Measurements from ENCODE around the gene PSMD12. TPM values are rescaled to one million over a fixed set of nuclear protein-coding genes. Genes with fewer than 3 reads are reported as not detected.
A peak's percentile ranks its signal among the peaks of the same experiment; 100 is the strongest.

The PSMD12 gene
- total RNA-seq, 1 donor = 32.4 TPM

DNA sequence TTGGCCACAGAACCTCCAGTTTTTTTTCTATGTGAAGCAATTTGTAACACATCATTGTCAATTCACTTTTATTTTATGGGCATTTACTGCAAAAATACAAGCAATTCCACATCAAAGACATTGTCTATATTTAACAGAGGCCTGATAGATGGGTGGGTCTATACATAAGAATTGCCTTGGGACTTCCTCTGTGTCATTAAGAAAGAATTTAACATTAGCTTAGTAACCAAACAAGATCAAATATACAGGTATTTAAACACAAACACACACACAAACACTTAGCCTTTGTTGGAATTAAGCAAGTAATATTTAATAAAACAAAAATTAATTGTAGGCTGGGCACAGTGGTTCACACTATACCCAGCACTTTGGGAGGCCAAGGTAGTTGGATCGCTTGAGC is 6.4 kb upstream of the PSMD12 start:
- DNase-seq (ENCODE audit: low read depth) = no peak
- no peak overlapping the region for H3K4me3 ChIP-seq (ENCODE audit: low read depth, low read length)
- TF ChIP-seq, protein P1, sequence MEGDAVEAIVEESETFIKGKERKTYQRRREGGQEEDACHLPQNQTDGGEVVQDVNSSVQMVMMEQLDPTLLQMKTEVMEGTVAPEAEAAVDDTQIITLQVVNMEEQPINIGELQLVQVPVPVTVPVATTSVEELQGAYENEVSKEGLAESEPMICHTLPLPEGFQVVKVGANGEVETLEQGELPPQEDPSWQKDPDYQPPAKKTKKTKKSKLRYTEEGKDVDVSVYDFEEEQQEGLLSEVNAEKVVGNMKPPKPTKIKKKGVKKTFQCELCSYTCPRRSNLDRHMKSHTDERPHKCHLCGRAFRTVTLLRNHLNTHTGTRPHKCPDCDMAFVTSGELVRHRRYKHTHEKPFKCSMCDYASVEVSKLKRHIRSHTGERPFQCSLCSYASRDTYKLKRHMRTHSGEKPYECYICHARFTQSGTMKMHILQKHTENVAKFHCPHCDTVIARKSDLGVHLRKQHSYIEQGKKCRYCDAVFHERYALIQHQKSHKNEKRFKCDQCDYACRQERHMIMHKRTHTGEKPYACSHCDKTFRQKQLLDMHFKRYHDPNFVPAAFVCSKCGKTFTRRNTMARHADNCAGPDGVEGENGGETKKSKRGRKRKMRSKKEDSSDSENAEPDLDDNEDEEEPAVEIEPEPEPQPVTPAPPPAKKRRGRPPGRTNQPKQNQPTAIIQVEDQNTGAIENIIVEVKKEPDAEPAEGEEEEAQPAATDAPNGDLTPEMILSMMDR (IDR thresholded peaks at IDR 0.05; ENCODE audit: insufficient read depth, low read depth, low read length) = no peak

DNA sequence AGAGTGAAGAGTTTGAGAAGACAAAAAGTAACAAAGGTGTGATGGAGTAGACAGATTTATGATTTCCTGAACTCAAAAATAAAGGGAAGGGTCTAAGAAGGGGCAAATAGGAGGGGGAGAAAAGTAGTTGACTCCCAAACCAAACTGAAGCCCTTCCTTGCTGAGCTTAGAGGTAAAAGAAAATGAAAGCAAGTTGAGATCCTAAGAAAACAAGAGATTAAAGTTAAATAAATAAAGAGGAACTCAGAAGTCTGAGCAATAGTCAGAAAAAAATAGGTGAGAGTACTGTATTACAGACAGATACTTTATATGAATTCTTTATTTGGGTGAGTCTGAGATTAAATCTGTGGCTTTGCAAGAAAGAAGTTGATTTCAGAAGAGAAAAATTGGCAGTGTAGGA is 3.3 kb upstream of the PSMD12 start:
- H3K4me3 ChIP-seq (ENCODE audit: low read depth, low read length) = no peak overlapping the region
- DNase-seq (ENCODE audit: low read depth) = no peak
- TF ChIP-seq, protein P1 (IDR thresholded peaks at IDR 0.05; ENCODE audit: insufficient read depth, low read depth, low read length) = no peak

DNA sequence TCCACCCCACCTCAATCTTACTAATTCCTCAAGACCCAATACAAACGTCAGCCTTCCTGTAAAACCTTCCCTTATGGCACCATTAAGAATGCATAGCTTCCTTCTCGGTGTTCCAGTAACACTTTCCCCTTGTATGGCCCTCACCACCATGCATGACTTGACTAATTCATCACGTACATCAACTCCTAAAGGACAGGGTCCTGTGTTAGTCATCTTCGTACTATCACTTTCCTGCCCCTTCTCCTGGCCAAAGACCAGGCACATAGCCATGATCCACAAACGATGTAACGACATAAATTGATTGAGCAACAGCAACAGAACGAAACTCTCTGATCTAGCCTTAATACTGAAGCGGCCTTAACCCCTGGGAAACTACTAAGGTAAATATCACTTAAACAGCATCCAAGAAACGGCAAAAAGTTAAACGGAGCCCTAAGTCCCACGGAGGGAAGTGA is 612 bp downstream of the PSMD12 start:
- TF ChIP-seq, protein P1 (IDR thresholded peaks at IDR 0.05; ENCODE audit: insufficient read depth, low read depth, low read length) = no peak
- peak overlapping the region; percentile 99 for H3K4me3 ChIP-seq (ENCODE audit: low read depth, low read length)

DNA sequence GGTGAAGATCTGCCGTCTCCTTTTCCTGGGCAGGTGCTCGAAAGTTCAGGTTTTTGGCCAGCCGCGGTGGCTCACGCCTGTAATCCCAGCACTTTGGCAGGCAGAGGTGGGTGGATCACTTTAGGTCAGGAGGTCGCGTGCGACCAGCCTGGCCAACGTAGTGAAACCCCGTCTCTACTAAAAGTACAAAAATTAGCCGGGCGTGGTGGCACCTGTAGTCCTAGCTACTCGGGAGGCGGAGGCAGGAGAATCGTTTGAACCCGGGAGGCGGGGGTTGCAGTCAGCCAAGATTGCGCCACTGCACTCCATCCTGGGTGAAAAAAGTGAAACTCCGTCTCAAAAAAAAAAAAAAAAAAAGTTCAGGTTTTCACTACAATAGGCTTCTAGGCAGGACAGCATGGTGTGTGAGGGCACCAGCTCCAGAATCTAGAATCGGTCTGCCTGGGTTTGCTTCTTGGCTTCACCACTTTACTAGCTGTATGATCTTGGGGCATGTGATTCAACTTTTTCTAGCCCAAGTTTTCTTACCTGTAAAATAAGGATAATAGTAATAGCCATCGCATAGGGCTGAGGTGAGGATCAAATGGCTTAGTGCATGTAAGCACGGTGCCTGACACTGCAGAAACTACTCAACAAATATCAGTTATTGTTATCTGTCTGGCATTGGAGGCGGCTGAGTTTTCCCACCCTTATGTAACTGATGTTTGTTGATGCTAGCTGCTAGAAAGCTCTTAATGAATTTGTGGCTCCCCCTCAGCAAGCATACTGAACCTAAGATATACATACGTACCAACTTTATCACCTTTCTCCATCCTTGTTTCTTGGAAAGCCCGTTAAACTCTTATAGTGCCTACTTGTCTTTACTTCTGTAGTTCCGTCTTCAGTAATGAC is 1.3 kb downstream of the PSMD12 start:
- DNase-seq (ENCODE audit: low read depth) = no peak
- H3K4me3 ChIP-seq (ENCODE audit: low read depth, low read length) = peak overlapping the region; percentile 99
- TF ChIP-seq, protein P1 (IDR thresholded peaks at IDR 0.05; ENCODE audit: insufficient read depth, low read depth, low read length) = no peak

More for the DNA sequence above, 612 bp downstream of the PSMD12 start:
- DNase-seq (ENCODE audit: low read depth) = peak; percentile 79

DNA sequence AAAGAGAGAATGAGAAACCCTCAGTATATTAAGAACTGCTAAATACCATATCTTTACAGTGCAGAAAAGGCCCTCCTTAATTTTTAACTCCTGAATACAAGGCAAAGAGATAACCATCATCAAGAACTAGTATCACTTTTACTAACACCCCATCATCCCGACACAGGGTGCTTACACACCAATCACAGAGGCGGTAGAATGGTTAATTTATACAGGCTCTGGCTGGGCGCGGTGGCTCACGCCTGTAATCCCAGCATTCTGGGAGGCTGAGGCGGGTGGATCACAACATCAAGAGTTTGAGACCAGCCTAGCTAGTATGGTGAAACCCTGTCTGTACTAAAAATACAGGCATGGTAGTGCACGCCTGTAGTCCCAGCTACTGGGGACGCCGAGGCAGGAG is 4.2 kb downstream of the PSMD12 start:
- TF ChIP-seq, protein P1 (IDR thresholded peaks at IDR 0.05; ENCODE audit: insufficient read depth, low read depth, low read length) = no peak
- no peak overlapping the region for H3K4me3 ChIP-seq (ENCODE audit: low read depth, low read length)
- no peak for DNase-seq (ENCODE audit: low read depth)

DNA sequence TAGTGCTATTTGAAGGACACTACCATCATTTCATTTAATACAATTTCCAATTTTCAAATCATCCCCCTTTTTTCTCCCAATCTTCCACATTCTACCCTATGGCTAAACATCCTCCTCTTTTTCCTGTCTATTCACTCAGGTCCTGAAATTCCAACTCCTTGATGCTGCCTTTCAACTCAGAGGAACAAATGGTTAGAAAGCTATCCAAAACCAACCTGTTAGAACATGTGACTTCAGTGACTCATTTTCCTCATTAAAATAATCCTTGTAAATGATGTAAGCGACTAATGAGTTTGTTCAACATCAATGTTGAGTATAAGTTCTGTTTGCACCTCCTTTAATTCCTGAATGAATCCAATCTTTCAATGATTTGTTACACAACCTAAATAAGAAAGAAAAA is 5.5 kb downstream of the PSMD12 start:
- TF ChIP-seq, protein P1 (IDR thresholded peaks at IDR 0.05; ENCODE audit: insufficient read depth, low read depth, low read length) = no peak

More for the DNA sequence above, 5.5 kb downstream of the PSMD12 start:
- no peak for DNase-seq (ENCODE audit: low read depth)
- no peak overlapping the region for H3K4me3 ChIP-seq (ENCODE audit: low read depth, low read length)
